Fibroblast of lung (primary cell): ENCODE data around the gene RERG.

Experiments
- CTCF ChIP-seq, 2 donors: IDR thresholded peaks in 1 of 2; conservative IDR thresholded peaks in 1 of 2; 1 replicate in 1 of 2; 2 replicates in 1 of 2; pipeline ENCODE4 v1.5.1; 2011 to 2012; ENCODE audit warnings: low read length in 2 of 2, control low read depth in 1 of 2, inconsistent platforms in 1 of 2, low read depth in 1 of 2, mild to moderate bottlenecking in 1 of 2
- EZH2 ChIP-seq: IDR thresholded peaks from 2 replicates; pipeline ENCODE4 v1.5.1; 2012; ENCODE audit warnings: low read length, control low read depth, mild to moderate bottlenecking; ENCODE audit errors: missing control alignments

DNA sequence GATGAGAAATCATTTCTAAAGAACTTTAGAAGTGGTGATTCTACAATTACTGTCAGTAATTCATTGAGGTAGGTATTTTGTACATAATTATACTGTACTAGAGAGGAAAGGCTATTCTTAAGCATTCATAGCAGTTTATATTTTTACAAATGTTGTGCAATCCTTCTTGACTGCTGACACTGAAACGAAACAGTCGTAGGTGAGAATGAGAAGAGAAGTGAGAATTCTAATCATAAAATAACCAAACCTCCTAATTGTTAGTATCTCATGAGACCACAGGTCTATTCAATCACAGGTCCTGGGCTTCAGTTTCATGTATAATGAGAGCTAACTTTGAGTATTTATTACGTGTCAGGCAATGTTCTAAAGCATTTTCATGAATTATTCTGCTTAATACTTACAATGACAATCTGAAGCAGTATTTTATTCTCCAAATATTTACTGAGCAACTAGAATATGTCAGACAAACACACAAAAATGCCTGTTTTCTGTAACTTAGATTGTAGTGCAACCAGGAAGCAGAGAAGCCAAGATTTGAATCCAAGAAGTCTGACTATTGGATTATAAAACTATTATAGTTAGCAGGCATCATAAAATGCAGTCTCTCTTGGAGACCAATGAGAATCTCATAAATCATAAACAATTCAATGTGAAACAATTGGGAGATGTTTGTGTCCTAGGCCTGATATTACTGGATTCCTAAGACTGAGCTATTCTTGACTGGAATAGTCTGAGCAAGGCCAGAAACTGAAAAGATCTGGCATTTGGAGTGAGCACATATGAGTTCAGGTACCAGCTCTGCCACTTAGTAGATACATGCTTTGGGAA lies 24.3 kb downstream of the RERG start:
- TF ChIP-seq CTCF (conservative IDR thresholded peaks at IDR 0.05 in 1 of 2, IDR thresholded peaks at IDR 0.05 in 1 of 2; ENCODE audit: low read depth in 1 of 2, low read length in 2 of 2) (no peak), EZH2 (no peak)
